ENCODE measurements around the gene CD101. TPM values are rescaled to one million over a fixed set of nuclear protein-coding genes. Genes with fewer than 3 reads are reported as not detected.

The CD101 gene
- total and polyA plus RNA-seq, 2 experiments from 2014 or later: 0.13 TPM; not detected in 1

DNA sequence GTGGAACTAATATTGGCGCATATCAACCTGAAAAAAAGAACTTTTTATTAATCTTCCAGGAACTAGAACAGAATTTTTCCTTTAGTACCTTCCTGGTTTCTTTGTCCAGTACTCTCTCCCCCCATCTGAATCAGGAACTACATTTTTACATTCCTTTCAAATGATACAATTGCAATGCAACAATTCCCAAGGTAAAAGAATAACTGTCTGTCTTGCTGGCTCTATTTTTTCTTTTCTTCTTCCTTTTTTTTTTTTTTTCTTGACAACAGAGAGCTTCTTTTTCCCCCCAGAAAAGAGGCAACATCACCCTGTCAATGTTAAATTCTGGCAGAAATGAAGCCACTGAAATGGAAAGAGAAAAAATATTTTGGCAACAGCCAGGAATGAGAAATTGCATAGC, 4.5 kb upstream of the CD101 start:
- TF ChIP-seq EZH2phosphoT487 (IDR thresholded peaks at IDR 0.05; ENCODE audit: low read depth, severe bottlenecking, unreplicated experiment) (no peak), EZH2 (IDR thresholded peaks at IDR 0.05; ENCODE audit: borderline replicate concordance) (no peak), CTCF (IDR thresholded peaks at IDR 0.05; ENCODE audit: poor library complexity) (no peak)
- H3K4me2 ChIP-seq: no peak overlapping the region

GRCh38 chr1:116997636-116998035, 3.9 kb upstream of the CD101 start:
- TF ChIP-seq EZH2 (IDR thresholded peaks at IDR 0.05; ENCODE audit: borderline replicate concordance) (no peak), EZH2phosphoT487 (IDR thresholded peaks at IDR 0.05; ENCODE audit: low read depth, severe bottlenecking, unreplicated experiment) (no peak), CTCF (IDR thresholded peaks at IDR 0.05; ENCODE audit: poor library complexity) (no peak)
- Histone ChIP-seq H3K36me3 (replicated peaks; ENCODE audit: insufficient read depth, low read depth) (no peaks in the 10 kb centered on the region), H3K4me2 (no peak overlapping the region), H3K27ac (no peak overlapping the region), H3K4me1 (ENCODE audit: insufficient read depth) (no peaks in the 10 kb centered on the region), H3K79me2 (no peaks in the 10 kb centered on the region), H3K4me3 (no peak overlapping the region), H3K9me2 (replicated peaks; ENCODE audit: insufficient read depth) (no peaks in the 10 kb centered on the region), H3K27me3 (no peaks in the 10 kb centered on the region), H2AFZ (no peak overlapping the region), H3K9me3 (ENCODE audit: low read depth) (no peaks in the 10 kb centered on the region), H4K20me1 (ENCODE audit: insufficient read depth, poor library complexity, severe bottlenecking) (no peaks in the 10 kb centered on the region)
- no peak for DNase-seq (ENCODE audit: low spot score)

More for the DNA sequence above, 4.5 kb upstream of the CD101 start:
- Histone ChIP-seq H3K9me2 (replicated peaks; ENCODE audit: insufficient read depth) (no peaks in the 10 kb centered on the region), H2AFZ (no peak overlapping the region), H3K4me3 (no peak overlapping the region), H3K4me1 (ENCODE audit: insufficient read depth) (no peaks in the 10 kb centered on the region), H3K79me2 (no peaks in the 10 kb centered on the region), H3K36me3 (replicated peaks; ENCODE audit: insufficient read depth, low read depth) (no peaks in the 10 kb centered on the region), H3K9me3 (ENCODE audit: low read depth) (no peaks in the 10 kb centered on the region), H3K27me3 (no peaks in the 10 kb centered on the region), H3K27ac (peak overlapping the region; percentile 48), H4K20me1 (ENCODE audit: insufficient read depth, poor library complexity, severe bottlenecking) (no peaks in the 10 kb centered on the region)
- 100% methylated on average over 1 of the region's 1 CpG for whole genome bisulfite sequencing (ENCODE audit: low lambda C conversion rate, missing lambda C conversion rate)
- DNase-seq (ENCODE audit: low spot score): no peak

DNA sequence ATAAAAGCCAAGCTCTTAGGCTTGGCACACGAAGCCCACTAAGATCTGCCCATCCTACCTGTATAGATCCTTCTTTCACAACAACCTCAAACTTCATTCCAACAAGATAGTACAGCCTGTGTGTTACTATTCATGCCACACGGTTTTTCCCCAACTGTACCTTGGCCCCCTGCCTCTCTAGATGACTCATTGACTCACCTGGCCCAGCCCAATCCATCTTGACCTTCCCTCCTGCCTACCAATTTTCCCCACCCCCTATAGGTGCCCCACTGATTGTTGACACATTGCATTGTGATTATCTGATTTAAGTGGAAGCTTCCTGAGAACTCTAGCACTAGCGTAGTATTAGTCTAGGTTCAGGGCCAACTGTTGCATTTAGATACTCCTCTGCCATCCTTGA, 2.0 kb upstream of the CD101 start:
- no peaks in the 10 kb centered on the region for H3K4me1 ChIP-seq (ENCODE audit: insufficient read depth)
- H3K4me2 ChIP-seq: no peak overlapping the region
- no peaks in the 10 kb centered on the region for H3K79me2 ChIP-seq
- whole genome bisulfite sequencing (ENCODE audit: low lambda C conversion rate, missing lambda C conversion rate): 77% methylated on average over 3 of the region's 3 CpGs
- no peaks in the 10 kb centered on the region for H3K36me3 ChIP-seq (replicated peaks; ENCODE audit: insufficient read depth, low read depth)
- peak; percentile 40 for DNase-seq (ENCODE audit: low spot score)
- H3K4me3 ChIP-seq: no peak overlapping the region
- no peak overlapping the region for H3K27ac ChIP-seq
- no peaks in the 10 kb centered on the region for H3K9me3 ChIP-seq (ENCODE audit: low read depth)
- TF ChIP-seq CTCF (IDR thresholded peaks at IDR 0.05; ENCODE audit: poor library complexity) (no peak), EZH2phosphoT487 (IDR thresholded peaks at IDR 0.05; ENCODE audit: low read depth, severe bottlenecking, unreplicated experiment) (no peak), EZH2 (IDR thresholded peaks at IDR 0.05; ENCODE audit: borderline replicate concordance) (no peak)
- no peaks in the 10 kb centered on the region for H3K27me3 ChIP-seq
- H4K20me1 ChIP-seq (ENCODE audit: insufficient read depth, poor library complexity, severe bottlenecking): no peaks in the 10 kb centered on the region
- no peak overlapping the region for H2AFZ ChIP-seq
- H3K9me2 ChIP-seq (replicated peaks; ENCODE audit: insufficient read depth): no peaks in the 10 kb centered on the region

GRCh38 chr1:117000142-117000541, 1.4 kb upstream of the CD101 start:
- no peak overlapping the region for H3K27ac ChIP-seq

More at GRCh38 chr1:117000142-117000541, 1.4 kb upstream of the CD101 start:
- H3K4me1 ChIP-seq (ENCODE audit: insufficient read depth): no peaks in the 10 kb centered on the region
- no peaks in the 10 kb centered on the region for H3K9me3 ChIP-seq (ENCODE audit: low read depth)
- no peaks in the 10 kb centered on the region for H4K20me1 ChIP-seq (ENCODE audit: insufficient read depth, poor library complexity, severe bottlenecking)
- 71% methylated on average over 2 of the region's 2 CpGs for WGBS (ENCODE audit: low lambda C conversion rate, missing lambda C conversion rate)
- no peaks in the 10 kb centered on the region for H3K36me3 ChIP-seq (replicated peaks; ENCODE audit: insufficient read depth, low read depth)
- H3K79me2 ChIP-seq: no peaks in the 10 kb centered on the region
- TF ChIP-seq EZH2phosphoT487 (IDR thresholded peaks at IDR 0.05; ENCODE audit: low read depth, severe bottlenecking, unreplicated experiment) (no peak), EZH2 (IDR thresholded peaks at IDR 0.05; ENCODE audit: borderline replicate concordance) (no peak), CTCF (IDR thresholded peaks at IDR 0.05; ENCODE audit: poor library complexity) (no peak)
- H3K4me2 ChIP-seq: no peak overlapping the region
- no peaks in the 10 kb centered on the region for H3K27me3 ChIP-seq
- H3K4me3 ChIP-seq: no peak overlapping the region
- no peaks in the 10 kb centered on the region for H3K9me2 ChIP-seq (replicated peaks; ENCODE audit: insufficient read depth)
- H2AFZ ChIP-seq: no peak overlapping the region
- no peak for DNase-seq (ENCODE audit: low spot score)
